Parathyroid adenoma (tissue), 2 donors: ENCODE measurements around the gene BHLHE41.

Source experiments
- H2AFZ ChIP-seq: fragments of 300-600 bp; sonication (generic); one replicate; pipeline ENCODE4 v1.7.0; 2017; ENCODE audit warnings: antibody characterized with exemption, mild to moderate bottlenecking
- H3K27ac ChIP-seq: fragments of 300-600 bp; sonication (generic); one replicate; pipeline ENCODE4 v1.7.0; 2017
- H3K27me3 ChIP-seq: fragments of 300-600 bp; sonication (generic); one replicate; pipeline ENCODE4 v1.7.0; 2017; ENCODE audit warnings: low read length; ENCODE audit not compliant: control insufficient read depth, insufficient read depth
- H3K36me3 ChIP-seq: fragments of 300-600 bp; sonication (generic); one replicate; pipeline ENCODE4 v1.7.0; 2017; ENCODE audit warnings: low read length; ENCODE audit not compliant: control insufficient read depth, insufficient read depth
- H3K4me1 ChIP-seq: fragments of 300-600 bp; sonication (generic); one replicate; pipeline ENCODE4 v1.7.0; 2017; ENCODE audit warnings: control low read depth
- H3K4me2 ChIP-seq: fragments of 300-600 bp; sonication (generic); one replicate; pipeline ENCODE4 v1.7.0; 2017; ENCODE audit warnings: low read length
- H3K4me3 ChIP-seq: fragments of 300-600 bp; sonication (generic); one replicate; pipeline ENCODE4 v1.7.0; 2017; ENCODE audit warnings: low read depth, low read length
- H3K79me2 ChIP-seq: fragments of 300-600 bp; sonication (generic); one replicate; pipeline ENCODE4 v1.7.0; 2017; ENCODE audit warnings: control low read depth
- H3K9ac ChIP-seq: fragments of 300-600 bp; sonication (generic); one replicate; pipeline ENCODE4 v1.7.0; 2017; ENCODE audit warnings: mild to moderate bottlenecking
- H3K9me3 ChIP-seq: fragments of 300-600 bp; sonication (generic); one replicate; pipeline ENCODE4 v1.7.0; 2017; ENCODE audit warnings: low read length; ENCODE audit not compliant: control insufficient read depth
- TF ChIP-seq, protein P1 (sequence below): fragments of 300-600 bp; sonication (generic); IDR thresholded peaks from one replicate; pipeline ENCODE4 v1.7.0; 2017; ENCODE audit warnings: antibody characterized with exemption, mild to moderate bottlenecking
- donor health status: primary hyperparathyroidism.

The BHLHE41 gene

DNA sequence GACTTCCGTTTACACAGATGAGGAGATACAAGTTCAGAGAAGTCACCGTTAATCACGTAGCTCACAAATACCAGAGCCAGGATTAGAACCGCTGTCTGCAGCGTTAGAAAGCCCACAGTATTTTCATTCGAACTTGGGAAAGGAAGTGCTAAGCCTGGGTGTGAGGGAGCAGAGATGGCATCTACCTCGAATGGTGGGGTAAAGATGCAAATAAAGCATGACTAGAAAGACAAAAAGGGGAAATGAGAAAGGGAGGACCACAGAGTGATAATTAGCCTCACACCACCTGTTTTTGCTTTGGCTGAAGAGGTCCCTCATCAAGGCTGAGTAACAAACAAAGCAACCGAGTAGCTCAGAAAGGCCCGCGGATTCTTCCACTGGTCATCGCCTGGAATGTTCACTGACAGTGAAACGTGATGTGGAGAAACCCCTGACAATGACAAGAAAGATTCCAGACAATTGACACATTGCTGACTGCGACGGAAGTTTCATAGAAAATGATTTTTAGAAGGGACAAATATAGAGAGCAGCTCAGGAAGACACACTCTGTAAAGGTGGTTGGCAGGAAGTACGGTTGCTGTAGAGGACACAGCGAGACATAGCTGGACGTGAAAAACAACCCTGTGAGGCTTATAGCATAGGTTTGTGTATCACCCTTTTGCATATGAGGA, 31.5 kb upstream of the BHLHE41 start:
- Histone ChIP-seq H3K27ac (no peak overlapping the region), H2AFZ (no peak overlapping the region), H3K4me2 (no peak overlapping the region), H3K27me3 (no peaks in the 10 kb centered on the region), H3K79me2 (no peaks in the 10 kb centered on the region), H3K4me1 (no peaks in the 10 kb centered on the region), H3K4me3 (no peak overlapping the region), H3K9me3 (no peaks in the 10 kb centered on the region), H3K9ac (no peak overlapping the region), H3K36me3 (no peaks in the 10 kb centered on the region)
- TF ChIP-seq, protein P1, sequence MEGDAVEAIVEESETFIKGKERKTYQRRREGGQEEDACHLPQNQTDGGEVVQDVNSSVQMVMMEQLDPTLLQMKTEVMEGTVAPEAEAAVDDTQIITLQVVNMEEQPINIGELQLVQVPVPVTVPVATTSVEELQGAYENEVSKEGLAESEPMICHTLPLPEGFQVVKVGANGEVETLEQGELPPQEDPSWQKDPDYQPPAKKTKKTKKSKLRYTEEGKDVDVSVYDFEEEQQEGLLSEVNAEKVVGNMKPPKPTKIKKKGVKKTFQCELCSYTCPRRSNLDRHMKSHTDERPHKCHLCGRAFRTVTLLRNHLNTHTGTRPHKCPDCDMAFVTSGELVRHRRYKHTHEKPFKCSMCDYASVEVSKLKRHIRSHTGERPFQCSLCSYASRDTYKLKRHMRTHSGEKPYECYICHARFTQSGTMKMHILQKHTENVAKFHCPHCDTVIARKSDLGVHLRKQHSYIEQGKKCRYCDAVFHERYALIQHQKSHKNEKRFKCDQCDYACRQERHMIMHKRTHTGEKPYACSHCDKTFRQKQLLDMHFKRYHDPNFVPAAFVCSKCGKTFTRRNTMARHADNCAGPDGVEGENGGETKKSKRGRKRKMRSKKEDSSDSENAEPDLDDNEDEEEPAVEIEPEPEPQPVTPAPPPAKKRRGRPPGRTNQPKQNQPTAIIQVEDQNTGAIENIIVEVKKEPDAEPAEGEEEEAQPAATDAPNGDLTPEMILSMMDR, result no peak

- H3K4me1 ChIP-seq, result no peaks in the 10 kb centered on the region
- no peak overlapping the region for H3K4me2 ChIP-seq
- H3K4me3 ChIP-seq, result no peak overlapping the region
- H3K36me3 ChIP-seq, result no peaks in the 10 kb centered on the region
- H3K9me3 ChIP-seq, result no peaks in the 10 kb centered on the region
- H3K9ac ChIP-seq, result no peak overlapping the region
- H3K79me2 ChIP-seq, result no peaks in the 10 kb centered on the region
- TF ChIP-seq, protein P1, result no peak
- H2AFZ ChIP-seq, result no peak overlapping the region
- no peaks in the 10 kb centered on the region for H3K27me3 ChIP-seq
- H3K27ac ChIP-seq, result no peak overlapping the region
Observed at GRCh38 chr12:26153421-26154154, 28.8 kb upstream of the BHLHE41 start.

DNA sequence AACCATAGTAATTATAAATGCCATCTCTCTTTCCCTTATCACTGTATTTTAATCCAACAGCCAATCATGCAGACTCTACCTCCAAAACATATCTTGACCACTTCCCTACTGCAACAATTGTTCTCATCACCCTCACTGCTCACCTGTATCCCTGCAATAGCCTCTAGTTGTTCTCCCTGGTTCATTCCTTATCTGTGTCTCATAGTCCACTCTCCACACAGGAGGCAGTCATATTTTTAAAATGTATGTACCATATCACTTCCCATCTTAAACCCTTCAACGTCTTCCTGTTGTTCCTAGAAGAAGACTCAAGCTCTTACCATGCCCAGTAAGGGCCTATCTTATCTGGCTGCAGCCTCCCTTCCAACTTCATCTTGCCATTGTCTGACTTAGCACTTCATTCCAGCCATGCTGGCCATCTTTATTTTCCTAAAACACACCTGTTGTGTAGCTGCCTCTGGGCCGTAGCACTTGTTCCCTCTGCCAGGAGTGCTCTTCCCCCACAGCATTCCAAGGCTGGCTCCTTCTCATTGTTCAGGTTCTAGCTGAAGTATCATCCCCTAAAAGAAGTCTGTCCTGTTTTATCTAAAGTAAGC, 27.8 kb upstream of the BHLHE41 start:
- no peak overlapping the region for H3K4me3 ChIP-seq
- no peak overlapping the region for H3K9ac ChIP-seq
- no peaks in the 10 kb centered on the region for H3K79me2 ChIP-seq
- H3K4me2 ChIP-seq, result no peak overlapping the region
- H3K27me3 ChIP-seq, result no peaks in the 10 kb centered on the region
- no peak overlapping the region for H2AFZ ChIP-seq
- H3K27ac ChIP-seq, result no peak overlapping the region
- no peaks in the 10 kb centered on the region for H3K36me3 ChIP-seq
- TF ChIP-seq, protein P1, result no peak
- H3K4me1 ChIP-seq, result no peaks in the 10 kb centered on the region
- H3K9me3 ChIP-seq, result no peaks in the 10 kb centered on the region

DNA sequence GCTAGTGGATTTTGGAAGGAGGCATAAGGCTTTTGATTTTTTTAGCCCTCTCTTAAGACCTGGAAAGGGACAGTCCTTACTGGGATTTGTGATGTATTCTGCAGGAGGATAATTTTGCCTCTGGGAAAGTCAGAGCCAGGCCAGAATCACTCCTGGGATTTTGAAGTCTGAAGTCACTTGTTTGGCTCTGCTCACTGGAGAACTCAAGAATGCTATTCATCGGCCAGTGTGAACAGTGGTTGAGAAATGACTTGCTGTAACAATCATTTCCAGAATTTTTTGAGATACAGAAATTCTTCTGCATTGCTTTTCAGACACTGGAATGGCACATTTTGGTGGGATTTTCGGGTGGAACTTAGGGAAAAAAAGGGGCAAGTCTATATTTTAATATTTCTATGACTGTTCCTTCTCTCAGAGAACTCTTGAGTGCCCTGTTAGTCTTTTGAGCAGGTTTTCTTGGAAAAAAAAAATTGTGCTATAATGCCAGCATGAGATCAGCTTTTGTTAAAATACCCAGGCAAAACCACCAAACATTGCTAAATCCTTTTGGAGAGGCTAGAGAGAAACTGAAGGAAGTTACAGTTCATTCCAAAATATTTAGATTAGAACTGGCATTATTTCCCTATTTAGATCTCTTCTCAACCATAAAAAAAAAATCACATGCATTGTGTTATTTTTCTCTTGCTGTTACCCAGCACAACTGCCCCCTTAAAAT, 26.1 kb upstream of the BHLHE41 start:
- TF ChIP-seq, protein P1, result no peak
- Histone ChIP-seq H3K9me3 (no peaks in the 10 kb centered on the region), H3K4me2 (no peak overlapping the region), H2AFZ (no peak overlapping the region), H3K9ac (no peak overlapping the region), H3K79me2 (no peaks in the 10 kb centered on the region), H3K27ac (no peak overlapping the region), H3K4me3 (no peak overlapping the region), H3K36me3 (no peaks in the 10 kb centered on the region), H3K4me1 (no peaks in the 10 kb centered on the region), H3K27me3 (no peaks in the 10 kb centered on the region)
